GM23248 (cell line): Measurements from ENCODE around the gene CRY2. TPM values are rescaled to one million over a fixed set of nuclear protein-coding genes. Genes with fewer than 3 reads are reported as not detected.
A peak's percentile ranks its signal among the peaks of the same experiment; 100 is the strongest.

Source experiments
- DNase-seq: peaks from one replicate; pipeline ENCODE4 v3.0.0-alpha.2; 2015
- H2AFZ ChIP-seq: fragments of 200-600 bp; sonication (generic); 2 replicates; pipeline ENCODE4 v1.6.1; 2016; ENCODE audit warnings: antibody characterized with exemption
- H3F3A ChIP-seq: fragments of 200-600 bp; sonication (generic); 2 replicates; pipeline ENCODE4 v1.6.1; 2016; ENCODE audit warnings: mild to moderate bottlenecking, antibody characterized with exemption, mixed run types; ENCODE audit not compliant: insufficient read depth
- H3K27ac ChIP-seq: fragments of 200-600 bp; sonication (generic); 2 replicates; pipeline ENCODE4 v1.5.1; 2016; ENCODE audit warnings: mild to moderate bottlenecking
- H3K27me3 ChIP-seq: fragments of 200-600 bp; sonication (generic); replicated peaks from 2 replicates; pipeline ENCODE4 v1.6.1; 2016; ENCODE audit warnings: mild to moderate bottlenecking; ENCODE audit not compliant: insufficient read depth
- H3K36me3 ChIP-seq: fragments of 200-600 bp; sonication (generic); 2 replicates; pipeline ENCODE4 v1.6.1; 2016; ENCODE audit warnings: low read depth, mild to moderate bottlenecking
- H3K4me1 ChIP-seq: fragments of 200-600 bp; sonication (generic); 2 replicates; pipeline ENCODE4 v1.6.1; 2016; ENCODE audit warnings: mild to moderate bottlenecking; ENCODE audit not compliant: insufficient read depth
- H3K4me2 ChIP-seq: fragments of 200-600 bp; sonication (generic); one replicate; pipeline ENCODE4 v1.6.1; 2016; ENCODE audit warnings: mild to moderate bottlenecking; ENCODE audit not compliant: unreplicated experiment
- H3K4me3 ChIP-seq: fragments of 200-600 bp; sonication (generic); 2 replicates; pipeline ENCODE4 v1.5.1; 2016; ENCODE audit warnings: mild to moderate bottlenecking
- H3K79me2 ChIP-seq: fragments of 200-600 bp; sonication (generic); 2 replicates; pipeline ENCODE4 v1.6.1; 2016; ENCODE audit warnings: mild to moderate bottlenecking; ENCODE audit not compliant: insufficient read depth
- H3K9ac ChIP-seq: fragments of 200-600 bp; sonication (generic); 2 replicates; pipeline ENCODE4 v1.6.1; 2016; ENCODE audit warnings: mild to moderate bottlenecking
- H3K9me2 ChIP-seq: fragments of 200-600 bp; sonication (generic); 2 replicates; pipeline ENCODE4 v1.6.1; 2016; ENCODE audit warnings: mixed run types, mild to moderate bottlenecking, moderate library complexity; ENCODE audit not compliant: insufficient read depth
- H3K9me3 ChIP-seq: fragments of 200-600 bp; sonication (generic); one replicate; pipeline ENCODE4 v1.6.1; 2017; ENCODE audit warnings: low read depth
- H4K20me1 ChIP-seq: fragments of 200-600 bp; sonication (generic); 2 replicates; pipeline ENCODE4 v1.6.0; 2016; ENCODE audit not compliant: insufficient read depth
- EZH2 ChIP-seq: fragments of 200-600 bp; sonication (generic); IDR thresholded peaks from 2 replicates; pipeline ENCODE4 v1.6.1; 2018; ENCODE audit warnings: antibody characterized with exemption, mild to moderate bottlenecking; ENCODE audit not compliant: insufficient read depth, poor library complexity, severe bottlenecking
- EZH2phosphoT487 ChIP-seq: fragments of 200-600 bp; sonication (generic); IDR thresholded peaks from 2 replicates; pipeline ENCODE4 v1.6.1; 2018; ENCODE audit warnings: antibody characterized with exemption, moderate library complexity, mild to moderate bottlenecking, low read depth; ENCODE audit not compliant: insufficient read depth
- WGBS, 2 experiments: methylation state at CpG; one replicate each; pipeline ENCODE4 v1.1.6; 2015 to 2017; ENCODE audit warnings: low lambda C conversion rate in 2 of 2, low coverage in 1 of 2; ENCODE audit errors: missing lambda C conversion rate in 2 of 2; 5-methylcytosine and 5-hydroxymethylcytosine counted together
- in situ Hi-C: fragments of 300-500 bp; cut with MboI; formaldehyde crosslinking; loops from 2 replicates; pipeline ENCODE4 v1.15.0; 2020
- polyA plus RNA-seq: library from polyadenylated mRNA; unstranded; fragments of >200 nt; fragmentation: Nextera tagmentation; extraction: Ambion mirVana; gene quantifications from 2 replicates; pipeline ENCODE4 v1.2.1, GENCODE V29; 2016
- total RNA-seq: library from RNA; depleted of rRNA; stranded (reverse); fragments of >200 nt; shearing (Covaris generic); gene quantifications from 2 replicates; pipeline ENCODE4 v1.2.3, GENCODE V29; 2014

CRY2 gene
- total and polyA plus RNA-seq, 2 experiments from 2014 or later, result 7.6 to 10.3 TPM

- Histone ChIP-seq H3K9me2 (no peaks in the 10 kb centered on the region), H3K9ac (peak overlapping the region; percentile 85; the same call in 1 of the 2 replicates), H3K27ac (no peak overlapping the region), H3K36me3 (no peaks in the 10 kb centered on the region), H2AFZ (no peak overlapping the region), H4K20me1 (no peaks in the 10 kb centered on the region), H3K9me3 (no peaks in the 10 kb centered on the region), H3K27me3 (no peaks in the 10 kb centered on the region), H3K4me2 (peak overlapping the region; percentile 93), H3K79me2 (no peaks in the 10 kb centered on the region), H3K4me3 (peak overlapping the region; percentile 75), H3K4me1 (no peaks in the 10 kb centered on the region), H3F3A (no peaks in the 10 kb centered on the region)
- no peak for TF ChIP-seq EZH2
- TF ChIP-seq EZH2phosphoT487, result no peak
- peak; percentile 42 for DNase-seq
- in situ Hi-C loops, result loop anchor here (10.0 kb wide), 1 partner anchor 56 kb away; the partner anchor contains the start of gene CRY2
- WGBS, 2 experiments, result 4 to 6% methylated on average over 8 of the region's 8 CpGs
Observed at GRCh38 chr11:45900916-45901617, 53.8 kb downstream of the CRY2 start.

- Histone ChIP-seq H3K4me1 (no peaks in the 10 kb centered on the region), H3F3A (no peaks in the 10 kb centered on the region), H3K4me2 (no peak overlapping the region), H2AFZ (no peak overlapping the region), H3K9me3 (no peaks in the 10 kb centered on the region), H3K9me2 (no peaks in the 10 kb centered on the region), H3K4me3 (no peak overlapping the region), H3K79me2 (no peaks in the 10 kb centered on the region), H3K27me3 (no peaks in the 10 kb centered on the region), H4K20me1 (no peaks in the 10 kb centered on the region), H3K9ac (no peak overlapping the region), H3K27ac (no peak overlapping the region), H3K36me3 (no peaks in the 10 kb centered on the region)
- DNase-seq, result no peak
- TF ChIP-seq EZH2phosphoT487, result no peak
- TF ChIP-seq EZH2, result no peak
- in situ Hi-C loops, result loop anchor here (10.0 kb wide), 1 partner anchor 57 kb away; the partner anchor contains the start of gene CRY2
- 62 to 69% methylated on average over 6 of the region's 6 CpGs for WGBS, 2 experiments
Observed at GRCh38 chr11:45901626-45902025, 54.4 kb downstream of the CRY2 start.

GRCh38 chr11:45902452-45903380, 55.4 kb downstream of the CRY2 start:
- no peak for DNase-seq
- H4K20me1 ChIP-seq, result no peaks in the 10 kb centered on the region
- no peaks in the 10 kb centered on the region for H3K36me3 ChIP-seq
- H3K79me2 ChIP-seq, result no peaks in the 10 kb centered on the region
- H2AFZ ChIP-seq, result no peak overlapping the region
- in situ Hi-C loops, result loop anchor here (10.0 kb wide), 1 partner anchor 58 kb away; the partner anchor contains the start of gene CRY2
- 88 to 92% methylated on average over 34 to 53 of the region's 56 CpGs for WGBS, 2 experiments
- H3K4me2 ChIP-seq, result no peak overlapping the region
- no peaks in the 10 kb centered on the region for H3F3A ChIP-seq
- no peaks in the 10 kb centered on the region for H3K4me1 ChIP-seq
- no peaks in the 10 kb centered on the region for H3K9me3 ChIP-seq
- TF ChIP-seq EZH2phosphoT487 (no peak), EZH2 (no peak)
- H3K9me2 ChIP-seq, result no peaks in the 10 kb centered on the region
- H3K27me3 ChIP-seq, result no peaks in the 10 kb centered on the region
- H3K27ac ChIP-seq, result no peak overlapping the region
- H3K4me3 ChIP-seq, result no peak overlapping the region
- H3K9ac ChIP-seq, result no peak overlapping the region

GRCh38 chr11:45904309-45904915, 57.1 kb downstream of the CRY2 start:
- WGBS, 2 experiments, result 73 to 75% methylated on average over 13 to 15 of the region's 15 CpGs
- no peaks in the 10 kb centered on the region for H3K27me3 ChIP-seq
- H2AFZ ChIP-seq, result no peak overlapping the region
- TF ChIP-seq EZH2 (no peak), EZH2phosphoT487 (no peak)
- H3K4me1 ChIP-seq, result no peaks in the 10 kb centered on the region
- no peak overlapping the region for H3K9ac ChIP-seq
- H3K4me3 ChIP-seq, result no peak overlapping the region
- no peaks in the 10 kb centered on the region for H3K9me2 ChIP-seq
- no peaks in the 10 kb centered on the region for H3K36me3 ChIP-seq
- no peak overlapping the region for H3K4me2 ChIP-seq
- no peaks in the 10 kb centered on the region for H3K9me3 ChIP-seq
- H3K79me2 ChIP-seq, result no peaks in the 10 kb centered on the region
- DNase-seq, result no peak
- H3K27ac ChIP-seq, result no peak overlapping the region
- no peaks in the 10 kb centered on the region for H3F3A ChIP-seq
- no peaks in the 10 kb centered on the region for H4K20me1 ChIP-seq
- in situ Hi-C loops, result loop anchor here (10.0 kb wide), 1 partner anchor 60 kb away; the partner anchor contains the start of gene CRY2
